GM20000 (cell line): ENCODE results near the gene COL15A1.
"Not testable (repeated sequence)": the region's sequence is repeated elsewhere in the genome, so short reads cannot be mapped to it uniquely, and the experiment has no call there.

ENCODE experiments used
- DNase-seq: peaks from one replicate; pipeline ENCODE4 v3.0.0; 2012; ENCODE audit warnings: low spot score
- TF ChIP-seq, protein P1 (sequence below): IDR thresholded peaks from 2 replicates; pipeline ENCODE4 v1.5.1; 2012; ENCODE audit warnings: mild to moderate bottlenecking, control low read depth; ENCODE audit errors: extremely low read depth, missing control alignments

Gene COL15A1

DNA sequence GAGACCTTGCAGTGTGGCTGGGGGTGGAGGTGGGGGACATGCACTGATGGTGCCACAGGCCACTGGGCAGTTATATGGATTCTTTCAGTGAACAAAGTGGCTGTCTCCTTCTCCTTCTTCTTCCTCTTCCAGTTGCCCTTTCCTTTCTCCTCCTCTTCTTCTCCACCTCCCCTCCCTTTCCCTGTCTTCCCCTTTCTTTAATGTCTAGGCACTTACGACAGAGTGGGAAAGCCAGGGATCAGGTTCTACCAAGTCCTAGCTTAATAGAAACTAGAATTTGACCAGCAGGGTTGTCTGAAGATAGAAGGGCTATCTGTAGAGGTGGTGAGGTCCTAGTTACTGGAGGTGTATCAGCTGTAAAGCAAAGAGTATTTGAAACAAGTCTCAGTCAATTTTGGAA, 62.8 kb downstream of the COL15A1 start:
- no peak for DNase-seq
- TF ChIP-seq, protein P1, sequence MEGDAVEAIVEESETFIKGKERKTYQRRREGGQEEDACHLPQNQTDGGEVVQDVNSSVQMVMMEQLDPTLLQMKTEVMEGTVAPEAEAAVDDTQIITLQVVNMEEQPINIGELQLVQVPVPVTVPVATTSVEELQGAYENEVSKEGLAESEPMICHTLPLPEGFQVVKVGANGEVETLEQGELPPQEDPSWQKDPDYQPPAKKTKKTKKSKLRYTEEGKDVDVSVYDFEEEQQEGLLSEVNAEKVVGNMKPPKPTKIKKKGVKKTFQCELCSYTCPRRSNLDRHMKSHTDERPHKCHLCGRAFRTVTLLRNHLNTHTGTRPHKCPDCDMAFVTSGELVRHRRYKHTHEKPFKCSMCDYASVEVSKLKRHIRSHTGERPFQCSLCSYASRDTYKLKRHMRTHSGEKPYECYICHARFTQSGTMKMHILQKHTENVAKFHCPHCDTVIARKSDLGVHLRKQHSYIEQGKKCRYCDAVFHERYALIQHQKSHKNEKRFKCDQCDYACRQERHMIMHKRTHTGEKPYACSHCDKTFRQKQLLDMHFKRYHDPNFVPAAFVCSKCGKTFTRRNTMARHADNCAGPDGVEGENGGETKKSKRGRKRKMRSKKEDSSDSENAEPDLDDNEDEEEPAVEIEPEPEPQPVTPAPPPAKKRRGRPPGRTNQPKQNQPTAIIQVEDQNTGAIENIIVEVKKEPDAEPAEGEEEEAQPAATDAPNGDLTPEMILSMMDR = no peak

DNA sequence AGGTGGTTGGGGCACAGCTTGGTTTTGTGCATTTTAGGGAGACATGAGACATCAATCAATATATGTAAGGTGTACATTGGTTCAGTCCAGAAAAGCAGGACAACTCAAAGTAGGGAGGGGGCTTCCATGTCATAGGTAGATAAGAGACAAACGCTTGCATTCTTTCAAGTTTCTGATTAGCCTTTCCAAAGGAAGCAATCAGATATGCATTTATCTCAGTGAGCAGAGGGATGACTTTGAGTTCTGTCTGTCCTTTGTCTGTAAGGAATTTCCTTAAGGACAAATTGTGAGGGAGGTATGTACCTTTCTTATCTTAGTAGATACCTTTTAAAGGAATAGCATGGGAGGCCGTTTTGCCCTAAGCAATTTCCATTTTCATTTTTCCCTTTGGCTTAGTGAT, 63.3 kb downstream of the COL15A1 start:
- no peak for DNase-seq
- TF ChIP-seq, protein P1 = no peak

DNA sequence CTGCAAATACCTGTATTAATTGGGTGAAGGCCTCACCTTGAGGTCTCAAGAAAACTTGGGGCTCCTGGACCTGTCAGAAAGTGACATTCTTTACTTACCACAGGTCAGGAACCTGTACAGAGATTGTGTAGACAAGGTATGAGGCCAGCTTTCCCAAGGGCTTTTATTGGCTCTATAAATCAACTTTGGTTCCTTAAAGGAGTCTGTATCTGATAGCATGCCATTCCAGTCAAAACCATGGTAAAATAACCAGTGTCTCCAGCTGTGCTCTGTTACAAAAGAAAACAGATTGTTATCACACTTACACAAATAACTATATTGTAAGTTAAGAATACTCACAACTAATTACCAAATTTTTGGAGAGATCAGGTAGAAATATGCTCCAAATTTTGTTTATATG, 64.5 kb downstream of the COL15A1 start:
- TF ChIP-seq, protein P1 = no peak
- DNase-seq = no peak

DNA sequence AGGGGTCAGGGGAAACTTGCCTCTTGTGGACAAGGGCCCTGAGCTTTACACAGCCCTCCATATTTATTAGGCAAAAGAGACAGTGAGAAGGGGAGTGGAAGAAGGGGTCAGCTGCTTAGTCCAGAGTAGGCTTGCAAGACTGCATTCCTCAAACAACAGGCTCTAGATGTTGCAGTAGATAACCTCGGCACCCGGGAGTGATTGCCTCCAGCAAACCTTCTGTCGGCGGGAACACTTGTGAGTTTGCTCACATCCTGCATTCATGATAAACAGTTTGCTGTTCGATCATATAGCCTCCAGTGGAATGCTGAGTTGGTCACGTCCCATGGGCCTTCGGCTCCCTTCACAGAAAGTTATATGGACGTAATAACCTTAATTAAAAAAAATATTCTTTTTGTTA, 66.7 kb downstream of the COL15A1 start:
- DNase-seq = not testable (repeated sequence)

DNA sequence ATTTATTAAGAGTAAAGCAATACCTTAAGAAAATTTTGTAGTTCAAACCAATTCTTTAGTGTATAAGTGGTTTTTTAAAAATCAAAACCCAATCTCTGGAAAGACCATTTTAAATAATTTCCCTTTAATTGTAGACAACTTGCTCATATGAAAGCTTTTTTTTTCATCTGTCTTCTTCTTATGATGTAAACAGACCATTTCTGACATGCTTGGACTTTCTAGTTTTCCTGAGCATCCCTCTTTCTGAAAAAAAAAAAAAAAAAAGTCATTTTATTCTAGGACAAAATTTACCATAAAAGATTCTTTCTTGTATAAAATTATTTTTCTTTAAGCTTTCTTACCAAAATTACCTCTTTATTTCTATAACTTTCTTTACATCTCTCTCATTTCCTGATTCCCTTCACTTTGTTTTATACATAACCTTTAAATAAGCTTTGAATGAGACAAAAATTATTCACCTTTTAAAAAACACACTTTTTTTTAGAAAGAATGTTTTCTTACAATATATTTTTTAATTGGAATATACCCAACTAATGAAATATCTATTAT, 67.5 kb downstream of the COL15A1 start:
- TF ChIP-seq, protein P1 = no peak
- no peak for DNase-seq

DNA sequence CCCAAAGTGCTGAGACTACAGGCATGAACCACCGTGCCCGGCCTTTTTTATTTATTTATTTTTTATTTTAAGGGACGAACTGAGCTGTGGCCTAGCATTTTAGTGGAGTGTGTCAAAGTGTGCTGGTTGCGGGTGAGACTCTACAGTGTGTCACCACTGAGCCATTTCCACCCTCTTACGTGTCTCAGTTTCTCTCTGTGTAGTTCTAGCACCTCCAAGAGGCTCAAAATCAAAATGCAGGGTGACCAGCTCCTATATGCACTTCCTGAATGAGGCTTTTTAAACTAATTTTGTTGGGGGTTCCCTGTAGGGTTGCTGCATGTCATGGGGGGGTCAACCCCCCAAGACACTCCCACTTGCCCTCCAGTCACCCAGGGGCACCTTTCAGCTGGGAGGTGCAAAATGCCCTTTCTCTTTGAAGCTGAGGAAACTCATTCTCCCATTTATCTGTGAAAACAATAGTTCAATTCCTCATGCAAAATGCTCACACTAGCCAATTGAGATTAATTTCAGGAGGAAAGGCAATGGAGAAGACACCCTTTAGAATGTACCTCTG, 69.3 kb downstream of the COL15A1 start:
- DNase-seq = no peak

DNA sequence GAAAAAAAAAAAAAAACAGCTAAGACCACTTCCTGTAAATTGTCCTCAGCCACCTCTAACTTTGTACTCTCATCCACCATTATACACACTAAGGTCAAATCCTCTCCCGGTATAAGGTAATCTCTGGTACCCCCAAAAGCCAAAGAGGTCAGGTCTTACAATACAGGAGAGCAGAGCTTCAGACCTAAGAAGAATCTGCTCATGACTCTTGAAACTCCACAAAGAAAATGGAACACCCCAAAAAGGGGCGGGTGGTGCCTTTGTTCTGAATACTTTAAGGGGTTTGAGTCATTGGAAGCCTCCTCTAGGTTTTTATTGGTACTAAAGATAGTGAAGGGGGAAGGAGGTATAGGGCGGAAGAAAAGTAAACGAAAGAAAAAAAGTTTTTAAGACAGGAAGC, 69.8 kb downstream of the COL15A1 start:
- no peak for DNase-seq
- TF ChIP-seq, protein P1 = no peak

More for the DNA sequence above, 69.3 kb downstream of the COL15A1 start:
- TF ChIP-seq, protein P1 = no peak

DNA sequence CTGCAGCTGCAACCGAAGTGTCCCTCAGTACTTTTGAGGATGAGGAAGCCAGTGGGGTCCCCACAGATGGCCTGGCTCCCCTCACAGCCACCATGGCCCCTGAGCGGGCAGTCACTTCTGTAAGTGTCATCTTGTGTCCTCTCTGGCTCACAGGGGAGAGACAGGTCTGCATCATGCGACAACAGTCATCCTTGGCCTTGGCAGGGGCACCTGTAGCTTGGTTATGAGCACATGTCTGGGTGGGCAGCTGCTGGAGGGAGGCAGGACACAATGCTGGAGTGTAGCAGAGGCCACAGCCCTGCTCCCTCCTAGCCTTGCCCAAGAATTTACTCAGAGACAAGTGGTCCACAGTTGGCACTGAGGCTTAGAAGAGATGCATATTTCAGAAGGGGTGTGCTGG, 71.7 kb downstream of the COL15A1 start:
- TF ChIP-seq, protein P1 = no peak
- DNase-seq = no peak
